HUES6 (cell line): ENCODE data around the gene KCNJ3.

ENCODE experiments used
- H3K27ac ChIP-seq: 2 replicates; pipeline ENCODE4 v1.7.0; 2013; ENCODE audit warnings: low read depth, mild to moderate bottlenecking, low read length, inconsistent platforms
- H3K27me3 ChIP-seq: 2 replicates; pipeline ENCODE4 v1.6.1; 2013; ENCODE audit warnings: low read length; ENCODE audit not compliant: control insufficient read depth, insufficient read depth
- H3K36me3 ChIP-seq: 2 replicates; pipeline ENCODE4 v1.6.1; 2013; ENCODE audit warnings: low read length; ENCODE audit not compliant: control insufficient read depth, insufficient read depth
- H3K4me1 ChIP-seq: 2 replicates; pipeline ENCODE4 v1.6.1; 2013; ENCODE audit warnings: low read length; ENCODE audit not compliant: control insufficient read depth, insufficient read depth
- H3K4me3 ChIP-seq: 2 replicates; pipeline ENCODE4 v1.5.1; 2013; ENCODE audit warnings: low read depth, low read length
- H3K9ac ChIP-seq: one replicate; pipeline ENCODE4 v1.6.1; 2013; ENCODE audit warnings: mild to moderate bottlenecking, low read length
- H3K9me3 ChIP-seq: 2 replicates; pipeline ENCODE4 v1.6.1; 2013; ENCODE audit warnings: low read depth, low read length; ENCODE audit not compliant: control insufficient read depth, insufficient read depth

The KCNJ3 gene

GRCh38 chr2:154698296-154698720, at the start of gene KCNJ3:
Gene KCNJ3, plus strand, starts transcription at chr2:154698695. Its CDS starts 81 bp downstream, at chr2:154698776.
- Histone ChIP-seq H3K9me3 (no peaks in the 10 kb centered on the region), H3K36me3 (no peaks in the 10 kb centered on the region), H3K4me1 (peaks cover 7% of the 10 kb centered on the region), H3K4me3 (peak within 1 kb of the TSS; percentile 73), H3K9ac (peak within 1 kb of the TSS; percentile 32), H3K27ac (no peak within 1 kb of the TSS), H3K27me3 (peaks cover 46% of the 10 kb centered on the region)

- no peaks in the 10 kb centered on the region for H3K9me3 ChIP-seq
- no peak overlapping the region for H3K4me3 ChIP-seq
- H3K36me3 ChIP-seq: no peaks in the 10 kb centered on the region
- H3K9ac ChIP-seq: no peak overlapping the region
- H3K27ac ChIP-seq: no peak overlapping the region
- no peaks in the 10 kb centered on the region for H3K27me3 ChIP-seq
- peaks cover 6% of the 10 kb centered on the region; the same call in 1 of the 2 replicates for H3K4me1 ChIP-seq
Observed at GRCh38 chr2:154655499-154655898, 43.0 kb upstream of the KCNJ3 start.

GRCh38 chr2:154658854-154659253, 39.6 kb upstream of the KCNJ3 start:
- Histone ChIP-seq H3K9ac (no peak overlapping the region), H3K4me3 (no peak overlapping the region), H3K36me3 (no peaks in the 10 kb centered on the region), H3K4me1 (peaks cover 9% of the 10 kb centered on the region; the same call in 1 of the 2 replicates), H3K9me3 (no peaks in the 10 kb centered on the region), H3K27ac (no peak overlapping the region), H3K27me3 (no peaks in the 10 kb centered on the region)

DNA sequence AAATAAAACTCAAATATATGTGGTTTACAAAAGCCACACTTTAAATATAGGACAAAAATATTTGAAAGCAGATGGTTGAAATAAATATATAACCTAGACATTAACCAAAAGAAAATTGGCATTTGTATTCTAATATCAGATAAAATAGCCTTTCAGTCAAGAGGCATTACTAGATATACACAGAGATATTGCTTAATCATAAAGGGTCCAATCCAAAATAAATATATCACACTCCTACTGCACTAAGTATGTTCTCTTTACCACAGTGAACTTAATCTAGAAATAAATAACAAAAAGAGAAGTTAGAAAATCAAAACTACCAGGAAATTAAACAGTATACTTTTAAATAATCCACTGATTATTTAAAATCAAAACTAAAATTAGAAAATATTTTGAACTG, 34.2 kb upstream of the KCNJ3 start:
- Histone ChIP-seq H3K36me3 (no peaks in the 10 kb centered on the region), H3K27ac (no peak overlapping the region), H3K4me1 (peaks cover 3% of the 10 kb centered on the region; the same call in 1 of the 2 replicates), H3K9ac (no peak overlapping the region), H3K4me3 (no peak overlapping the region), H3K27me3 (no peaks in the 10 kb centered on the region), H3K9me3 (no peaks in the 10 kb centered on the region)

DNA sequence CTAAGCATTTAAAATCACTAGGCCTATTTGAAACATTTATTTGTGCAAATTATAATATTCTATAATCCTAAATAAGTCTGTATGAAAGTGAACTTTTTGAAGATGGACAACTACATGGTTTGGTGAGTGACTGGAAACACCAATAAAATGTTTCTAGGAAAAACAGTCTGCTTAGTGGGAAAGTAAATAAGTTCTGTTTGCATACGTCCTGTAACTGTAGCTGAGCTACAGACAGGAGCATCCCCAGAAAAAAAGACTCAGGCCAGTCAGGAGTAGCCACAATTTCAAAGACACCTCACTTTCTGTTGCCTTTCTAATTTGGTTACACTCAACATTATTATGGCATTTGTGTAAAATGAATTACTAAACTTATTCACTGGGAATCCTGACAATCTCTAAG, 28.4 kb upstream of the KCNJ3 start:
- Histone ChIP-seq H3K27ac (no peak overlapping the region), H3K4me3 (no peak overlapping the region), H3K4me1 (no peaks in the 10 kb centered on the region)

DNA sequence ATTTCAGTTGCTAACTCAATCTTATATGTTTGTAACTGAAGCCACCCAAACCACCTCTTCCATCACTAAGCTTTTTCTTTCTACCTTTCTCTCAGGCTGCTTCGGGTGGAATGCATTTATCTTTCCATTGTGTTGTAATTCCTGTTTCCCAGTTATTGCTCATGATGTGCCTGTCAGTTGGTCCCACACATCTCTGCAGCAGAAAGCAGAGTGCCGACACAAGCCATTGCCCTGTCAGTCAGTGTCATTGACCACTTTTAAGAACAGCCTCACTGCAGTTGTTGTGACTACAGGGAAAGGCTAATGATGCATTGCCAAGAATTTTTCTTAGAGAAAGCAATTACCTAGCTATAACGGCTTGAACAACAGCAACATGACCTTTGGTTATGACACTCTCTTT, 24.8 kb upstream of the KCNJ3 start:
- H3K4me1 ChIP-seq: no peaks in the 10 kb centered on the region
- no peak overlapping the region for H3K9ac ChIP-seq
- no peaks in the 10 kb centered on the region for H3K36me3 ChIP-seq
- no peaks in the 10 kb centered on the region for H3K9me3 ChIP-seq
- H3K4me3 ChIP-seq: no peak overlapping the region
- no peaks in the 10 kb centered on the region for H3K27me3 ChIP-seq
- H3K27ac ChIP-seq: no peak overlapping the region

More for the DNA sequence above, 28.4 kb upstream of the KCNJ3 start:
- Histone ChIP-seq H3K36me3 (no peaks in the 10 kb centered on the region), H3K27me3 (no peaks in the 10 kb centered on the region), H3K9me3 (no peaks in the 10 kb centered on the region), H3K9ac (no peak overlapping the region)

- Histone ChIP-seq H3K27ac (no peak overlapping the region), H3K27me3 (no peaks in the 10 kb centered on the region), H3K4me1 (no peaks in the 10 kb centered on the region), H3K36me3 (no peaks in the 10 kb centered on the region), H3K9me3 (no peaks in the 10 kb centered on the region), H3K4me3 (no peak overlapping the region), H3K9ac (no peak overlapping the region)
Observed at GRCh38 chr2:154677401-154677800, 21.1 kb upstream of the KCNJ3 start.

- Histone ChIP-seq H3K4me3 (no peak overlapping the region), H3K27me3 (no peaks in the 10 kb centered on the region), H3K27ac (no peak overlapping the region), H3K9ac (no peak overlapping the region), H3K4me1 (no peaks in the 10 kb centered on the region), H3K9me3 (no peaks in the 10 kb centered on the region), H3K36me3 (no peaks in the 10 kb centered on the region)
Observed at GRCh38 chr2:154681741-154682140, 16.8 kb upstream of the KCNJ3 start.

DNA sequence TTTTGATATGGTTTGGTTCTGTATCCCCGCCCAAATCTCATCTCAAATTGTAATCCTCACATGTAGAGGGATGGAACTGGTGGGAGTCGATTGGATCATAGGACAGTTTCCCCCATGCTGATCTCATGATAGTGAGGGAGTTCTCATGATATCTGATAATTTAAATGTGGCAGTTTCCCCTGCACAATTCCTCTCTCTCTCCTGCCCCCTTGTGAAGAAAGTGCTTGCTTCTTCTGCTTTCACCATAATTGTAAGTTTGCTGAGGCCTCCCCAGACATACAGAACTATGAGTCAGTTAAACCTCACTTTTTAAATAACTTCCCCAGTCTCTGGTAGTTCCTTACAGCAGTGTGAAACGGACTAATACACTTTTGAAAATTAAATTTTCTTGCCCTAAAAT, 12.3 kb upstream of the KCNJ3 start:
- Histone ChIP-seq H3K4me1 (no peaks in the 10 kb centered on the region), H3K4me3 (no peak overlapping the region), H3K27me3 (no peaks in the 10 kb centered on the region), H3K36me3 (no peaks in the 10 kb centered on the region), H3K9ac (no peak overlapping the region), H3K9me3 (no peaks in the 10 kb centered on the region), H3K27ac (no peak overlapping the region)

DNA sequence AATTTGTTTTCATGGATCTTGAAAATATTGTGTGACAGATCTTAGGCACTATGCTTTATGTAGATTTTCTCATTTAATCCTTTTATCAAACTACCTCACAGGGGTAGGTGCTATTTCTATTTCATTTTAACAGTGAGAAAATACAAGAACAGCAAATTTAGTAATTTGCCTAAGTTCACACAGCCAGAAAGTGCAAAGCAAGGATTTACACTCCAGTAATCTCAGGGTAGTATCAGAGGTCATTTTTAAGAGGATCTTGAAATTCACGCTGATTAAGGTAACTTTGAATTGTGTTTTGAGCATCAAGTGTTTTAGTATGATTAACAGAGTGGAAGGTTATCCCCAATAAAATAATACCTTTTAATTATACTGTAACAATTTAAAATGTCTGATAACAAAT, 10.1 kb upstream of the KCNJ3 start:
- Histone ChIP-seq H3K27ac (no peak overlapping the region), H3K9ac (no peak overlapping the region), H3K27me3 (no peaks in the 10 kb centered on the region), H3K4me3 (no peak overlapping the region), H3K9me3 (no peaks in the 10 kb centered on the region), H3K36me3 (no peaks in the 10 kb centered on the region), H3K4me1 (no peaks in the 10 kb centered on the region; the same call in 1 of the 2 replicates)

GRCh38 chr2:154689158-154689557, 9.3 kb upstream of the KCNJ3 start:
- Histone ChIP-seq H3K27me3 (no peaks in the 10 kb centered on the region), H3K27ac (no peak overlapping the region), H3K4me1 (no peaks in the 10 kb centered on the region; the same call in 1 of the 2 replicates), H3K9ac (no peak overlapping the region), H3K9me3 (no peaks in the 10 kb centered on the region), H3K4me3 (no peak overlapping the region), H3K36me3 (no peaks in the 10 kb centered on the region)

- Histone ChIP-seq H3K4me1 (no peaks in the 10 kb centered on the region; the same call in 1 of the 2 replicates), H3K27ac (no peak overlapping the region), H3K36me3 (no peaks in the 10 kb centered on the region), H3K4me3 (no peak overlapping the region), H3K9me3 (no peaks in the 10 kb centered on the region), H3K27me3 (peaks cover 22% of the 10 kb centered on the region), H3K9ac (no peak overlapping the region)
Observed at GRCh38 chr2:154692927-154693326, 5.6 kb upstream of the KCNJ3 start.
